WTC11 (cell line): ENCODE measurements around the gene NLE1. TPM values are rescaled to one million over a fixed set of nuclear protein-coding genes. Genes with fewer than 3 reads are reported as not detected.

Source experiments
- total RNA-seq: library from RNA; stranded (reverse); gene quantifications from 3 replicates; pipeline ENCODE4 v1.2.3, GENCODE V29; 2021

NLE1 gene
- total RNA-seq, 1 experiment from 2014 or later: 52.2 TPM

Other genes starting within 250 kb of the NLE1 start
- gene CCT6B, start 180.8 kb downstream of the NLE1 start, total RNA-seq: 2.1 to 2.8 TPM (median 2.5 TPM) in 3 replicates
- 15.8 to 20.2 TPM (median 16.4 TPM) in 3 replicates for gene ZNF830, start 180.8 kb downstream of the NLE1 start, total RNA-seq
- 83.3 to 92.3 TPM (median 91.7 TPM) in 3 replicates for gene LIG3, start 161.8 kb downstream of the NLE1 start, total RNA-seq
- gene RFFL, start 78.6 kb downstream of the NLE1 start, total RNA-seq: 26.6 to 30.3 TPM (median 27.8 TPM) in 3 replicates
- gene RAD51D, start 22.4 kb downstream of the NLE1 start, total RNA-seq: 13.8 to 15.7 TPM (median 15.0 TPM) in 3 replicates
- not detected in 3 replicates for gene FNDC8, start 20.7 kb downstream of the NLE1 start, total RNA-seq
- gene UNC45B, start 5.5 kb upstream of the NLE1 start, total RNA-seq: 0.07 to 0.16 TPM in 2 of 3 replicates, not detected in the other
- not detected in 3 replicates for gene SLC35G3, start 52.1 kb upstream of the NLE1 start, total RNA-seq
- gene SLFN5, start 100.8 kb upstream of the NLE1 start, total RNA-seq: 4.8 to 7.6 TPM (median 6.0 TPM) in 3 replicates
- 0.26 to 0.53 TPM (median 0.27 TPM) in 3 replicates for gene SLFN11, start 231.3 kb upstream of the NLE1 start, total RNA-seq